Esophagus squamous epithelium (tissue), 5 donors: ENCODE data around the gene GLS. TPM values are rescaled to one million over a fixed set of nuclear protein-coding genes. Genes with fewer than 3 reads are reported as not detected.

Experiments
- DNase-seq: peaks from one replicate; lab custom pipeline; 2025; lab: John Stamatoyannopoulos, UW
- H3K27ac ChIP-seq, 4 donors: fragments of 200-600 bp; sonication (generic); one replicate each; pipeline ENCODE4 v1.5.1; 2016 to 2019; ENCODE audit warnings: mild to moderate bottlenecking in 1 of 4
- H3K27me3 ChIP-seq, 4 donors: fragments of 200-600 bp; sonication (generic); 1 replicate in 3 of 4; 2 replicates in 1 of 4; pipeline versions ENCODE4 v1.5.1 to v1.6.0; 2017 to 2021; ENCODE audit warnings: antibody characterized with exemption in 1 of 4
- H3K36me3 ChIP-seq, 3 donors: fragments of 200-600 bp; sonication (generic); one replicate each; pipeline ENCODE4 v1.5.1; 2016 to 2019
- H3K4me1 ChIP-seq, 3 donors: fragments of 200-600 bp; sonication (generic); one replicate each; pipeline ENCODE4 v1.5.1; 2017 to 2019
- H3K4me3 ChIP-seq, 4 donors: fragments of 200-600 bp; sonication (generic); 1 replicate in 3 of 4; 2 replicates in 1 of 4; pipeline ENCODE4 v1.5.1; 2016 to 2019; ENCODE audit warnings: mild to moderate bottlenecking in 2 of 4, moderate library complexity in 1 of 4
- H3K9me3 ChIP-seq, 3 donors: fragments of 200-600 bp; sonication (generic); one replicate each; pipeline ENCODE4 v1.5.1; 2016 to 2019
- POLR2A ChIP-seq, 4 donors: fragments of 450-650 bp; IDR thresholded peaks; one replicate each; pipeline ENCODE4 v1.6.1; 2017; ENCODE audit warnings: antibody characterized with exemption in 4 of 4, mild to moderate bottlenecking in 4 of 4, moderate library complexity in 3 of 4
- WGBS, 2 donors: methylation state at CpG; one replicate each; pipeline ENCODE4 v1.1.5; 2018; 5-methylcytosine and 5-hydroxymethylcytosine counted together
- intact Hi-C: fragments of 100-400 bp; cut with DNase I; formaldehyde crosslinking; loops from one replicate; pipeline ENCODE4 v1.15.0; 2022
- total RNA-seq, 4 donors: library from RNA; depleted of rRNA; stranded (reverse); fragments of >200 nt; gene quantifications; one replicate each; pipeline ENCODE4 v1.1.0, GENCODE V29; 2016
- TF ChIP-seq, protein P1 (sequence below), 6 experiments: fragments of 450-650 bp in 4 of 6; fragments of 200-600 bp in 2 of 6; sonication (generic) in 2 of 6; IDR thresholded peaks; one replicate each; pipeline ENCODE4 v1.5.1; 2016 to 2019; ENCODE audit warnings: antibody characterized with exemption in 6 of 6, mild to moderate bottlenecking in 4 of 6, moderate library complexity in 4 of 6
- donor health status: DM: yes; HTN: yes; CAD: no.

The GLS gene
- total RNA-seq, 4 donors from 2014 or later: 22.0 to 84.1 (median 45.9) TPM

DNA sequence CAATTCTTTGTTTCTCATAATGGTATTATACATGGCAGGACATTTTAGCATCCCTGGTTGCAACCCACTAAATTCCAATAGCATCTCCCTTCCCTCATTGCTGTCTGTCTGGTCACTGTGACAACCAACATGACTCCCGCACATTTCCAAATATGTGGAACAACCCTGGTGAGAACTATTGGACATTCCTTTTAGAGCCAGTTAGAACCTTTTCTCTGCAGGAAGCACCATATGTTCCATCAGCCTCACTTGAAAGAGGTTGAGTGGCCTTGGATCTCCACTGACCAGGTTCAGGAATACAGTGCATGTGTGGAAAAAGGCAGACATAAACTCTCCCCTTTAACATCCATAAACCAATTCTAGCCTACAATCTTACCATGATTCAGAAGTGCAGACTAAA is 25.9 kb upstream of the GLS start:
- 91 to 100% methylated on average over 1 of the region's 1 CpG for WGBS, 2 donors
- intact Hi-C loops: no loop called here
- H3K36me3 ChIP-seq: no peaks in the 10 kb centered on the region

DNA sequence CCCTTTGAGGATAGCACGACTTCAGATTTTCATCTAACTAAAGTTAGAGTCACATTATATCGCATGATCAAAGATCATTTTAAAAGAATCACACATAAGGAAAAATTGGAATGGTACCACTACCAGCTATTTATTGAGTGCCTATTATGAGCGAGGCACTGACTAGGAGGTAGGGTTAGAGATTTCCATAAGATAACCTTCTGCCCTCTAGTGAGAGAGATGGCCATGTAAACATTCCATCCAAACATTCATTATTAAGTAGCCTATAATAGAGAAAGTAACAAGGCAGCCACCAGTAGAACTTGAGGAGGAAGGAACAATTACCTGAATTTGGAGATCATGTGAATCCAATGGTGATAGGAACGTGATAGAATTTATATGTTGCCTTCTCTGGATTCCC is 25.4 kb upstream of the GLS start:
- no peaks in the 10 kb centered on the region for H3K27me3 ChIP-seq
- no peak overlapping the region for H3K4me3 ChIP-seq
- peaks cover 0 to 12% (median 0%) of the 10 kb centered on the region in 3 donors for H3K4me1 ChIP-seq
- 79 to 91% methylated on average over 4 of the region's 4 CpGs for WGBS, 2 donors
- no peaks in the 10 kb centered on the region for H3K36me3 ChIP-seq
- no peak overlapping the region for H3K27ac ChIP-seq
- no peak for DNase-seq
- TF ChIP-seq POLR2A (IDR thresholded peaks at IDR 0.05): no peak
- TF ChIP-seq, protein P1, sequence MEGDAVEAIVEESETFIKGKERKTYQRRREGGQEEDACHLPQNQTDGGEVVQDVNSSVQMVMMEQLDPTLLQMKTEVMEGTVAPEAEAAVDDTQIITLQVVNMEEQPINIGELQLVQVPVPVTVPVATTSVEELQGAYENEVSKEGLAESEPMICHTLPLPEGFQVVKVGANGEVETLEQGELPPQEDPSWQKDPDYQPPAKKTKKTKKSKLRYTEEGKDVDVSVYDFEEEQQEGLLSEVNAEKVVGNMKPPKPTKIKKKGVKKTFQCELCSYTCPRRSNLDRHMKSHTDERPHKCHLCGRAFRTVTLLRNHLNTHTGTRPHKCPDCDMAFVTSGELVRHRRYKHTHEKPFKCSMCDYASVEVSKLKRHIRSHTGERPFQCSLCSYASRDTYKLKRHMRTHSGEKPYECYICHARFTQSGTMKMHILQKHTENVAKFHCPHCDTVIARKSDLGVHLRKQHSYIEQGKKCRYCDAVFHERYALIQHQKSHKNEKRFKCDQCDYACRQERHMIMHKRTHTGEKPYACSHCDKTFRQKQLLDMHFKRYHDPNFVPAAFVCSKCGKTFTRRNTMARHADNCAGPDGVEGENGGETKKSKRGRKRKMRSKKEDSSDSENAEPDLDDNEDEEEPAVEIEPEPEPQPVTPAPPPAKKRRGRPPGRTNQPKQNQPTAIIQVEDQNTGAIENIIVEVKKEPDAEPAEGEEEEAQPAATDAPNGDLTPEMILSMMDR (IDR thresholded peaks at IDR 0.05): no peak
- H3K9me3 ChIP-seq: no peaks in the 10 kb centered on the region
- intact Hi-C loops: no loop called here

More for the DNA sequence above, 25.9 kb upstream of the GLS start:
- H3K9me3 ChIP-seq: no peaks in the 10 kb centered on the region
- H3K27me3 ChIP-seq: no peaks in the 10 kb centered on the region
- DNase-seq: no peak
- TF ChIP-seq POLR2A (IDR thresholded peaks at IDR 0.05): no peak
- TF ChIP-seq, protein P1 (IDR thresholded peaks at IDR 0.05): no peak
- H3K4me1 ChIP-seq: peaks cover 0 to 16% (median 2%) of the 10 kb centered on the region in 3 donors
- H3K4me3 ChIP-seq: no peak overlapping the region
- no peak overlapping the region for H3K27ac ChIP-seq

DNA sequence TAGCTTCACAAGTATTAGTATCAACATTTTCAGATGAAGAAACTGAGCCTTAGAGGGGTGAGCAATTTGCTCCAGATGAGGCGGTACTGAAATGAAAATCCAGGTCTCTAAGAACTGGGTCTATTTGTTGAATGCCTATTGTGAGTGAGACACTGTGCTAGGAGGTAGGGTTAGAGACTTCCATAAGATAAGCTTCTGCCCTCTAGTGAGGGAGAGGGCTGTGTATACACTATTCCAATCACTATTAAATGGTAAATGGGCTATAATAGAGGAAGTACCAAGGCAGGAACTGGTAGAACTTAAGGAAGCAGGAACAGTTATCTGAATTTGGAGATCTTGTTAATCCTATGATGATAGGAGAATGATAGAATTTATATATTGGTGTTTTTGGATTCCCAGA is 23.6 kb upstream of the GLS start:
- Histone ChIP-seq H3K4me1 (peaks cover 0 to 9% (median 0%) of the 10 kb centered on the region in 3 donors), H3K27ac (no peak overlapping the region), H3K36me3 (no peaks in the 10 kb centered on the region), H3K9me3 (no peaks in the 10 kb centered on the region), H3K27me3 (no peaks in the 10 kb centered on the region), H3K4me3 (no peak overlapping the region)
- intact Hi-C loops: no loop called here
- no peak for DNase-seq
- 95 to 100% methylated on average over 1 of the region's 1 CpG for WGBS, 2 donors
- TF ChIP-seq POLR2A (IDR thresholded peaks at IDR 0.05): no peak
- TF ChIP-seq, protein P1 (IDR thresholded peaks at IDR 0.05): no peak

DNA sequence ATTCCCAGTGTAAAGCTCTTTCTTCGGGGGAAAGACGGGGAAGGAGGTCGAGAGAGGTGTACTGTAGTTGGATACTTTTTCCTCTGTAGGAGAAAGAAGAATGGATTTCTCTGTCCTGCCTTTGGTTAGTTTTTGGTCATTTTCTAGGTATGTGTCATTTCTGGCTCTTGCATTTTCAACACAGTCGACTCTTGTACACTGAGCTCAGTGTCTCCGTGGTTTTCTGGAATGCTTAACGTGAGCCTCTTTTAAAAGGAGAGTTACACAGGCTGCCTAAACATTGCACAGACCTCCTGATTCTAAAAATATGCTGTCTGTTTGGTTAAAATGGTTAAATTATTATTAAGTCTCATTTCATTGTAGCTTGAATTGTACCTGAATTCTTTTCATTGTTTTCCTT is 21.8 kb upstream of the GLS start:
- H3K4me3 ChIP-seq: no peak overlapping the region
- WGBS, 2 donors: 63 to 70% methylated on average over 6 of the region's 6 CpGs
- DNase-seq: no peak
- H3K36me3 ChIP-seq: no peaks in the 10 kb centered on the region
- peaks cover 0 to 5% (median 0%) of the 10 kb centered on the region in 3 donors for H3K4me1 ChIP-seq
- intact Hi-C loops: no loop called here
- no peaks in the 10 kb centered on the region for H3K9me3 ChIP-seq
- TF ChIP-seq, protein P1 (IDR thresholded peaks at IDR 0.05): no peak
- no peak for TF ChIP-seq POLR2A (IDR thresholded peaks at IDR 0.05)
- H3K27me3 ChIP-seq: no peaks in the 10 kb centered on the region
- no peak overlapping the region for H3K27ac ChIP-seq

DNA sequence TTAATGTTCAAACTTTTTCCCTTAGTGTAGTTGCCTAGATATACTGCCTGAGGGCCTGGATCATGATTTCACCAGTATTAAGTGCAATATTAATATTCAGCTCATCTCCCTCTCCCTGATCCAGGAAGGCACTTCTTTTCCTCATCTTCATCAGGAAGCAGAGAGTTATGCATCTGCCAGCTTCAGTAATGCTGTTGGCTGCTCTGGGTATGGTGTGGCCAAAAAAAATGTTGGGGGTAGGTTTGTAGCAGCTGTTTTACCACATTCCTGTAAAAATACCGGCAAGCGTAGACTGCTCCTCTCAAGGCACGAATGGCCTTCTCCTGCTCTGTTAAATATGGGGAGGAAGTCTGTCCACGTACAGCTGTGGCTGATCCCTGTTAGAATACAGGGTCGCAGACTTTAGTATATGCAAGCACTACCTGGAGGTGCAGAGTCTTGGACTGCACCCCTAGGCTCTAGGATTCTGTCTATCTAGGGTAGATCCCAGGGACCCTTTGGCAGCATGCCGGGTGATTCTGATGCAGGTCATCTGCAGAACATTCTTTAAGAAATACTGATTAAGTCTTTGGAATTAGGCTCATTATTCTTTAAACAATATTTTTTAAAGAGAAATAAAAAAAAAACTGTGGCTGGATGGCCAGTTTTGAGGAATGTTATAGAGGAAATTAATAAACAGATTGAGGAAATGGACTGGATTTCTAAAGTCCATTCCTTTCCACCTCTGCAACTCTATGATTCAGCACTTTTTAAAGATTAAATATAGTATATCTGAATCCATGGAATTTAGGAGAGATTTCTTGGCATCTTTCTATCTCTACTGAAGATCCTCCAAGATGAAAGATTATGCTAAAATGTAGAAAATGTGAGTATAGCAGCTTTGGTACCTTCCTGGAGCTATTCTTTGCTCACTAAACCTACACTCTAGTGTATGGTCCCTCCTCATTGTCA is 21.0 kb upstream of the GLS start:
- TF ChIP-seq, protein P1 (IDR thresholded peaks at IDR 0.05): no peak
- TF ChIP-seq POLR2A (IDR thresholded peaks at IDR 0.05): no peak
- 79 to 81% methylated on average over 3 to 4 of the region's 6 CpGs for WGBS, 2 donors
- no peak overlapping the region for H3K4me3 ChIP-seq
- intact Hi-C loops: no loop called here
- no peaks in the 10 kb centered on the region for H3K36me3 ChIP-seq
- no peak for DNase-seq
- no peak overlapping the region for H3K27ac ChIP-seq
- H3K4me1 ChIP-seq: no peaks in the 10 kb centered on the region
- H3K27me3 ChIP-seq: no peaks in the 10 kb centered on the region
- no peaks in the 10 kb centered on the region for H3K9me3 ChIP-seq
